PC-9 (cell line): ENCODE measurements around the gene RNF6. TPM values are rescaled to one million over a fixed set of nuclear protein-coding genes. Genes with fewer than 3 reads are reported as not detected.

Experiments
- BruUV-seq: library from RNA; stranded (reverse); fragments of 400-500 nt; replicated peaks from 2 replicates; lab custom pipeline; 2021; lab: Mats Ljungman, UMichigan
- CTCF ChIA-PET: fragments of 300-600 bp; sonication (Branson Sonifier 250); formaldehyde crosslinking; loops from one replicate; lab custom pipeline; 2022; ENCODE audit warnings: antibody characterized with exemption; lab: Charles Lee
- POLR2A ChIA-PET: fragments of 300-600 bp; sonication (Branson Sonifier 250); formaldehyde crosslinking; loops from one replicate; lab custom pipeline; 2022; ENCODE audit warnings: antibody characterized with exemption; ENCODE audit not compliant: unreplicated experiment; lab: Charles Lee
- DNase-seq, 2 experiments: peaks; one replicate each; pipeline versions ENCODE4 v3.0.0 to v3.0.0-alpha.2; 2015 to 2022; ENCODE audit warnings: mixed read lengths in 1 of 2
- H2AFZ ChIP-seq: fragments of 200-600 bp; sonication (generic); 2 replicates; pipeline ENCODE4 v1.8.1; 2017; ENCODE audit warnings: antibody characterized with exemption
- H3F3A ChIP-seq: fragments of 200-600 bp; sonication (generic); 2 replicates; pipeline ENCODE4 v1.8.1; 2017; ENCODE audit warnings: antibody characterized with exemption, mild to moderate bottlenecking, low read depth; ENCODE audit not compliant: insufficient read depth
- H3K27ac ChIP-seq: fragments of 200-600 bp; sonication (generic); 2 replicates; pipeline ENCODE4 v1.6.1; 2016; ENCODE audit warnings: mixed run types
- H3K27me3 ChIP-seq: fragments of 200-600 bp; sonication (generic); 2 replicates; pipeline ENCODE4 v1.6.1; 2016; ENCODE audit warnings: low read depth, mixed run types; ENCODE audit not compliant: insufficient read depth
- H3K36me3 ChIP-seq: fragments of 200-600 bp; sonication (generic); 2 replicates; pipeline ENCODE4 v1.6.1; 2016; ENCODE audit warnings: low read depth, mixed run types
- H3K4me1 ChIP-seq: fragments of 200-600 bp; sonication (generic); replicated peaks from 2 replicates; pipeline ENCODE4 v1.6.1; 2016; ENCODE audit warnings: mixed run types; ENCODE audit not compliant: insufficient read depth
- H3K4me2 ChIP-seq: fragments of 200-600 bp; sonication (generic); 2 replicates; pipeline ENCODE4 v1.6.1; 2017; ENCODE audit warnings: mixed run types
- H3K4me3 ChIP-seq: fragments of 200-600 bp; sonication (generic); 2 replicates; pipeline ENCODE4 v1.6.1; 2016; ENCODE audit warnings: mixed run types
- H3K79me2 ChIP-seq: fragments of 200-600 bp; sonication (generic); 2 replicates; pipeline ENCODE4 v1.6.1; 2017; ENCODE audit warnings: low read depth, mixed run types
- H3K9me2 ChIP-seq: fragments of 200-600 bp; sonication (generic); 2 replicates; pipeline ENCODE4 v1.8.1; 2017; ENCODE audit warnings: mild to moderate bottlenecking; ENCODE audit not compliant: insufficient read depth
- H3K9me3 ChIP-seq: fragments of 200-600 bp; sonication (generic); 2 replicates; pipeline ENCODE4 v1.8.1; 2016; ENCODE audit warnings: low read depth; ENCODE audit not compliant: insufficient read depth
- H4K20me1 ChIP-seq: fragments of 200-600 bp; sonication (generic); 2 replicates; pipeline ENCODE4 v1.8.1; 2017; ENCODE audit not compliant: insufficient read depth
- EZH2 ChIP-seq: fragments of 200-600 bp; sonication (generic); IDR thresholded peaks from 2 replicates; pipeline ENCODE4 v1.8.0; 2017; ENCODE audit warnings: antibody characterized with exemption, low read depth
- intact Hi-C: fragments of 100-400 bp; cut with micrococcal nuclease; formaldehyde crosslinking; loops from one replicate; pipeline ENCODE4 v1.10.0; 2022; ENCODE audit not compliant: unreplicated experiment
- total RNA-seq: library from RNA; stranded (reverse); gene quantifications from 2 replicates; pipeline ENCODE4 v1.2.3, GENCODE V29; 2021
- TF ChIP-seq, protein P1 (sequence below): fragments of 200-600 bp; sonication (generic); conservative IDR thresholded peaks from 2 replicates; pipeline ENCODE4 v1.6.1; 2017; ENCODE audit warnings: mixed run types, antibody characterized with exemption, mild to moderate bottlenecking, moderate library complexity

The RNF6 gene
- total RNA-seq, 1 experiment from 2014 or later = 30.3 TPM

DNA sequence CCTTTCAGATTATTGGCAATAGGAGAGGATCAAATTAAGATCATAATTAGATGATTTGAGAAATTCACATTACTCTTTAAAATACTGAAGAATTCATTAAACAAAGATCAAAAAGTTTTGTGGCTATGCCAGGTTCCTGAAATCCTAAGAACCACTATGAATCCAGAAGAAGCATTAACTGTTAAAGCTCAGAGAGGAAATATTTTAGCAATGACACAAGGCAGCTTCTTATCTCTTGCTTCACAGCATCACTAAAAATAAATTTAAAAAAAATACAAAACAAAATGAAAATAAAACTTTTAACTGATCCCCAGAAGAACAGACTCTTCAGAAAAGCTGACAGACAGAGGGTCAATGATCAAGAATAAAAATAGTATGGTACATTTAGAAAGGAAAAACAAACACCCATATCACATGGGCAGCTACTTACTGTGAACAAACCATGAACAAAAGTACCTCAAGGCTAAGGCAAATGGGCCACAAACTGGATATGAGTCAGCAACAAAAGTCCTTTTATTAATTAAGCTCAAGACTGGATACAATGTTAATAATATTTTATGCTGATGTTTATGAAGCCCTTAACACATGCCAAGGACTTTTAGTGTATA is 19.6 kb downstream of the RNF6 start:
- no peaks in the 10 kb centered on the region for H3K9me3 ChIP-seq
- H2AFZ ChIP-seq = no peak overlapping the region
- H3K4me3 ChIP-seq = no peak overlapping the region
- TF ChIP-seq, protein P1, sequence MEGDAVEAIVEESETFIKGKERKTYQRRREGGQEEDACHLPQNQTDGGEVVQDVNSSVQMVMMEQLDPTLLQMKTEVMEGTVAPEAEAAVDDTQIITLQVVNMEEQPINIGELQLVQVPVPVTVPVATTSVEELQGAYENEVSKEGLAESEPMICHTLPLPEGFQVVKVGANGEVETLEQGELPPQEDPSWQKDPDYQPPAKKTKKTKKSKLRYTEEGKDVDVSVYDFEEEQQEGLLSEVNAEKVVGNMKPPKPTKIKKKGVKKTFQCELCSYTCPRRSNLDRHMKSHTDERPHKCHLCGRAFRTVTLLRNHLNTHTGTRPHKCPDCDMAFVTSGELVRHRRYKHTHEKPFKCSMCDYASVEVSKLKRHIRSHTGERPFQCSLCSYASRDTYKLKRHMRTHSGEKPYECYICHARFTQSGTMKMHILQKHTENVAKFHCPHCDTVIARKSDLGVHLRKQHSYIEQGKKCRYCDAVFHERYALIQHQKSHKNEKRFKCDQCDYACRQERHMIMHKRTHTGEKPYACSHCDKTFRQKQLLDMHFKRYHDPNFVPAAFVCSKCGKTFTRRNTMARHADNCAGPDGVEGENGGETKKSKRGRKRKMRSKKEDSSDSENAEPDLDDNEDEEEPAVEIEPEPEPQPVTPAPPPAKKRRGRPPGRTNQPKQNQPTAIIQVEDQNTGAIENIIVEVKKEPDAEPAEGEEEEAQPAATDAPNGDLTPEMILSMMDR = no peak
- no peak for TF ChIP-seq EZH2
- no peaks in the 10 kb centered on the region for H3F3A ChIP-seq
- no peaks in the 10 kb centered on the region for H3K4me1 ChIP-seq
- H3K36me3 ChIP-seq = no peaks in the 10 kb centered on the region
- no peaks in the 10 kb centered on the region for H3K27me3 ChIP-seq
- CTCF ChIA-PET = no interaction called here
- H3K4me2 ChIP-seq = no peak overlapping the region
- H3K9me2 ChIP-seq = no peaks in the 10 kb centered on the region
- no peaks in the 10 kb centered on the region for H4K20me1 ChIP-seq
- no TSS peak for BruUV-seq
- DNase-seq = no peak
- POLR2A ChIA-PET = no interaction called here
- H3K27ac ChIP-seq = no peak overlapping the region
- intact Hi-C loops = no loop called here
- H3K79me2 ChIP-seq = no peaks in the 10 kb centered on the region

DNA sequence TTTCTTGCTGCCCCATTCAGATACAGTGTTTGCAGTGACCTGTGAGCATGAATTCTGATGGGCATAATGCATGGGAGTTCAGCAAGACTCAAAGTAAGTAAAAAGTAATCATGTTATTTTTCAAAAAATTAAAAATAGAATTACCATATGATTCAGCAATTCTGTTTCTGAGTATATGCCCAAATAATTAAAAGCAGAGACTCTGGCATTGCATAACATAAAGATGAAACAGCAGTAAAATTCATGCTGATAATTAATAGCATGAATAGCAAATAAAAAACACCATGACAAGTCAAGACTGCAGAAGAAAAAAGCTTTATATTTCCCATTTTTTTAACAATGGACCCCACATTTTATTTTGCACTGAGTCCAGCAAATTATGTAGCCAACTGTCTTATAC is 21.3 kb downstream of the RNF6 start:
- Histone ChIP-seq H3K4me2 (no peak overlapping the region), H2AFZ (no peak overlapping the region), H3K9me3 (no peaks in the 10 kb centered on the region), H3K27me3 (no peaks in the 10 kb centered on the region), H3K36me3 (no peaks in the 10 kb centered on the region), H3K4me1 (no peaks in the 10 kb centered on the region), H3K79me2 (no peaks in the 10 kb centered on the region), H3K4me3 (no peak overlapping the region), H4K20me1 (no peaks in the 10 kb centered on the region), H3F3A (no peaks in the 10 kb centered on the region), H3K27ac (no peak overlapping the region), H3K9me2 (no peaks in the 10 kb centered on the region)
- intact Hi-C loops = no loop called here
- BruUV-seq = no TSS peak
- TF ChIP-seq EZH2 = no peak
- TF ChIP-seq, protein P1 = no peak
- DNase-seq = no peak
- POLR2A ChIA-PET = no interaction called here
- CTCF ChIA-PET = no interaction called here

DNA sequence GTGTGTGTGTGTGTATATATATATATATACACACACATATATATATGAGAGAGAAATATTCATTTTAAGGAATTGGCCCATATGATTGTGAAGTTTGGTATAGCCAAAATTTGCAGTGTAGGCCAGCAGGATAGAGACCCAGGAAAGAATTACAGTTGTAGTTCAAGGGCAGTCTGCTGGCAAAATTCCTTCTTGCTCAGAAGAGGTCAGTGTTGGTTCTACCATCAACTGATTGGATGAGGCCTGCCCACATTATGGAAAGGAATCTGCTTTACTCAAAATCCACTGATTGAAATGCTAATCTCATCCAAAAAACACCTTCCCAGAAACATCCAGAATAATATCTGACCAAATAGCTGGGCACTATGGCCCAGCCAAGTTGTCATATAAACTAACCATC is 24.0 kb downstream of the RNF6 start:
- H3K27me3 ChIP-seq = no peaks in the 10 kb centered on the region
- BruUV-seq = no TSS peak
- no peaks in the 10 kb centered on the region for H4K20me1 ChIP-seq
- no peaks in the 10 kb centered on the region for H3K4me1 ChIP-seq
- DNase-seq = no peak
- intact Hi-C loops = no loop called here
- no peak overlapping the region for H3K4me2 ChIP-seq
- no peaks in the 10 kb centered on the region for H3K9me3 ChIP-seq
- no peak overlapping the region for H2AFZ ChIP-seq
- H3K36me3 ChIP-seq = no peaks in the 10 kb centered on the region
- ChIA-PET POLR2A (no interaction called here), CTCF (no interaction called here)
- H3K9me2 ChIP-seq = no peaks in the 10 kb centered on the region
- no peak for TF ChIP-seq EZH2
- TF ChIP-seq, protein P1 = no peak
- no peak overlapping the region for H3K4me3 ChIP-seq
- H3K27ac ChIP-seq = no peak overlapping the region
- no peaks in the 10 kb centered on the region for H3K79me2 ChIP-seq
- H3F3A ChIP-seq = no peaks in the 10 kb centered on the region
